HEK293T (cell line): Measurements from ENCODE around the gene TEX2.

Source experiments
- ARNT ChIP-seq: fragments of 450-650 bp; IDR thresholded peaks from 2 replicates; pipeline ENCODE4 v1.6.1; 2017; ENCODE audit warnings: mild to moderate bottlenecking
- BHLHE40 ChIP-seq: fragments of 450-650 bp; IDR thresholded peaks from 2 replicates; pipeline ENCODE4 v1.6.1; 2016; ENCODE audit warnings: mild to moderate bottlenecking, moderate library complexity, borderline replicate concordance
- ELF4 ChIP-seq: fragments of 450-650 bp; IDR thresholded peaks from 2 replicates; pipeline ENCODE4 v1.6.1; 2017; ENCODE audit warnings: antibody characterized with exemption
- FOXA1 ChIP-seq: fragments of 450-650 bp; IDR thresholded peaks from 2 replicates; pipeline ENCODE4 v1.6.1; 2016; ENCODE audit warnings: mild to moderate bottlenecking
- FOXM1 ChIP-seq: fragments of 450-650 bp; IDR thresholded peaks from 2 replicates; pipeline ENCODE4 v1.6.1; 2017; ENCODE audit warnings: mild to moderate bottlenecking, borderline replicate concordance
- HDGF ChIP-seq: fragments of 450-650 bp; IDR thresholded peaks from 2 replicates; pipeline ENCODE4 v1.6.1; 2017; ENCODE audit warnings: antibody characterized with exemption, borderline replicate concordance
- LEF1 ChIP-seq: fragments of 450-650 bp; IDR thresholded peaks from 2 replicates; pipeline ENCODE4 v1.6.1; 2017; ENCODE audit warnings: mild to moderate bottlenecking, borderline replicate concordance
- SP1 ChIP-seq: fragments of 450-650 bp; IDR thresholded peaks from 2 replicates; pipeline ENCODE4 v1.6.1; 2017
- SUZ12 ChIP-seq: fragments of 450-650 bp; IDR thresholded peaks from 2 replicates; pipeline ENCODE4 v1.6.1; 2016; ENCODE audit warnings: mild to moderate bottlenecking
- TARDBP ChIP-seq: fragments of 450-650 bp; IDR thresholded peaks from 2 replicates; pipeline ENCODE4 v1.6.1; 2016
- ZNF384 ChIP-seq: fragments of 450-650 bp; IDR thresholded peaks from 2 replicates; pipeline ENCODE4 v1.6.1; 2016

DNA sequence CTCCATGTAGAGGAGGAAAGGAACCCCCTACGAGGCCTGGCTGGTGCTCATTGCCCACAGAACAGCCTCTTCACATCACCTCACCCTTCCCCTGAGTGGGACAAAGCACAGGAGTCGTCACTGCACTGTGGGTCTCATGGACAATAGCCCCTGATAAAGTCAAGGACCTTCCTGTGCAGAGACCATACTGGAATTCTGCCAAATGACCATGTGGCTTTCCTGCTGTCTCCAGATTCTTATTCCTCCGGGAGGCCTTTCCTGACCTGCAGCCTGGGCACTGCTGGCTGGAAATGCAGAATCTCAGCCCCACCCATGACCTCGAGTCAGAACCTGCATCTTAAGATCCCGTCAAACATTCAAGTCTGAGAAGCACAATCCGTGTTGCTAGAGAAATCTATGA, 72.6 kb downstream of the TEX2 start:
- TF ChIP-seq HDGF (no peak), SUZ12 (no peak), SP1 (no peak), ELF4 (no peak), LEF1 (no peak), FOXM1 (no peak), ZNF384 (no peak), BHLHE40 (no peak), FOXA1 (no peak), ARNT (no peak), TARDBP (no peak)
